ENCODE results near the gene RLN3.

The RLN3 gene

GRCh38 chr19:13981988-13982501, 45.9 kb upstream of the RLN3 start:
- no peak for DNase-seq (ENCODE audit: low spot score)
- TF ChIP-seq CTCF (IDR thresholded peaks at IDR 0.05; ENCODE audit: extremely low read depth, missing control alignments), result no peak

GRCh38 chr19:13982773-13983172, 45.2 kb upstream of the RLN3 start:
- DNase-seq (ENCODE audit: low spot score), result no peak
- no peak for TF ChIP-seq CTCF (IDR thresholded peaks at IDR 0.05; ENCODE audit: extremely low read depth, missing control alignments)

GRCh38 chr19:13983213-13983889, 44.6 kb upstream of the RLN3 start:
- TF ChIP-seq CTCF (IDR thresholded peaks at IDR 0.05; ENCODE audit: extremely low read depth, missing control alignments), result no peak
- DNase-seq (ENCODE audit: low spot score), result no peak

GRCh38 chr19:13984186-13984585, 43.8 kb upstream of the RLN3 start:
- DNase-seq (ENCODE audit: low spot score), result no peak

GRCh38 chr19:13984875-13985741, 42.8 kb upstream of the RLN3 start:
- DNase-seq (ENCODE audit: low spot score), result no peak
- TF ChIP-seq CTCF (IDR thresholded peaks at IDR 0.05; ENCODE audit: extremely low read depth, missing control alignments), result no peak

More at GRCh38 chr19:13984186-13984585, 43.8 kb upstream of the RLN3 start:
- TF ChIP-seq CTCF (IDR thresholded peaks at IDR 0.05; ENCODE audit: extremely low read depth, missing control alignments), result no peak

- DNase-seq (ENCODE audit: low spot score), result no peak
- TF ChIP-seq CTCF (IDR thresholded peaks at IDR 0.05; ENCODE audit: extremely low read depth, missing control alignments), result no peak
Observed at GRCh38 chr19:13985771-13986347, 42.1 kb upstream of the RLN3 start.

Measured in GM20000 (cell line).